Neural cell (in vitro differentiated cells): ENCODE results near the gene KCTD10.

Experiments
- EZH2 ChIP-seq: fragments of 200-600, 300-800 bp; shearing (Covaris generic), sonication (generic); IDR thresholded peaks from 2 replicates; pipeline ENCODE4 v1.6.1; 2014; ENCODE audit warnings: antibody characterized with exemption, low read length, borderline replicate concordance, mild to moderate bottlenecking; ENCODE audit not compliant: insufficient read depth, poor library complexity, severe bottlenecking
- POLR2AphosphoS5 ChIP-seq: IDR thresholded peaks from 2 replicates; pipeline ENCODE4 v1.6.1; 2012

- TF ChIP-seq POLR2AphosphoS5 (no peak), EZH2 (no peak)
These were observed 27.0 kb upstream of the KCTD10 start for GRCh38 chr12:109504068-109504467.
